Brain pericyte (primary cell): ENCODE results near the gene SMG7.

Source experiments
- DNase-seq: peaks from one replicate; pipeline ENCODE4 v3.0.0-alpha.2; 2012; ENCODE audit warnings: low read depth, low spot score

SMG7 gene

GRCh38 chr1:183512450-183512849, 40.2 kb downstream of the SMG7 start:
- no peak for DNase-seq

DNA sequence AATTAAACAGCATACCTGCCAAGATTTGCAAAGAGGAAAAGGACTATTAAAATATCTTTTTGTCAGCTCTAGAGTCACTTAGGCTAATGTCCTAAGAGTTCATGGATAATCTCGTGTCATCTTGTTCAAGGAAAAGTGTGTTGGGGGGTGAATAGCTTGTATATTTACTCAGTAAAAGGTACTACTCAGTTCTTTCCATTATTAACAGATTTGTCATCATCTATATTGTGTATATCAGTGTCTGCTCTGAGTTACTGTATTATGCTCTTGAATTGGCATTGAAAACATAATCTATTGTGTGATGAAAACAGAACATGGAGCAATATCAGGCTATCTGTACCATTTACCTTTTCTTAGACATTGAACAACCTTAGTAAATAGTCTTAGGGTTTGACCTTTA, 41.9 kb downstream of the SMG7 start:
- DNase-seq: no peak

GRCh38 chr1:183515002-183515689, 42.8 kb downstream of the SMG7 start:
- DNase-seq: no peak

DNA sequence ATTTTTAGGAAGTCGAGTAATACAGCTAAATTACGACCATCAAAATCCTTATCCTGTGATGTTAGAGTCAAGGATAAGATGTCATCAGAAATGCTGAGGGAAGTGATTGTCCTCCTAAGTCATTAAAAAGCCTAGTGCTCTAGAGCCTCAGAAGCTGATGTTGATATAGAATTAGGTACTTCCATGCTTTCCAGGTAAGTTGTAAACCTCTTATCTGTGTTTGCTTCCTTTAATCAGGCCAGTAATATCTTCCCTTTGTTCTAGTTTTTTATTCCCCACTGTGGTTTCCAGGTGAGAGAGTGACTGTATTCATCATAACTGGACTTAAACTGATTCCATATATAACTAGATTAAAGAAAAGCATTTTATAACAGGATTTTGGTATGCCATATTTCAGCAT, 44.4 kb downstream of the SMG7 start:
- no peak for DNase-seq

- DNase-seq: no peak
Measured at GRCh38 chr1:183517401-183517800, 45.1 kb downstream of the SMG7 start.

DNA sequence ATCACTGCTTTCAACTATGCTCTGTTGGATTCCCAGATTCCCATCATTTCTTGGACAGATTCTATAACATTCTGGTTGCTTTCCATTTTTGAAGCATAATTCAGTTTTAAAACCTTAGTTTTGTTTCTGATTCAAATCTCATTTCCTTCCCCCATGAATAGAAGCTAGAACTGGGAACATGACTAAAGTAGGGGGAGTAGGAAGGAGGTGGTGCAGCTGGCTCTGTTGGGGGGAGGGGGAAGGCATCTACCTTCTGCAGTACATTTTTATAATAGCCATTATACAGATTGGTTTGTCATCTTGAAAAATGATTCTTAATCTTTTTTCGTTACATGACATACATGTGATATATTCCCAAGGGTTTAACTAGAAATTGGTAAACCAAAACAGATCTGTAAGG, 48.1 kb downstream of the SMG7 start:
- no peak for DNase-seq

DNA sequence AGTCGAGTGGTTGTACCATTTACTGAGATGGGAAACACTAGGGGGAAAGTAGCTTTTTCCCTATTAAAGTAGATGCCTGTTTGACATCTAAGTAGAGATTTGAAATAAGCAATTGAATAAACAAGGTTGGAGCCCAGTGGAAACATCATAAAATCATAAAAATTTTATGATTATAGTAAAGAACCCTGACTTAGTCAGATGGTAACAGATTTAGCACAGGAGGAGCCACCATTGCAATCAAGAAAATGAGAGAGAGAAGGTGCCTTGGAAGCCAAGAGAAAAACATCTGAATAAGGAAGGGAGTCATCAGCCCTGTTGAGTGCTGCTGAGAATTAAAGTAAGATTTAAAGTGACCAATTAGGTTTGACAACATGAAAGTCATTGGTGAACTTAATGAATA, 49.8 kb downstream of the SMG7 start:
- DNase-seq: no peak

GRCh38 chr1:183528577-183528976, 56.3 kb downstream of the SMG7 start:
- no peak for DNase-seq

DNA sequence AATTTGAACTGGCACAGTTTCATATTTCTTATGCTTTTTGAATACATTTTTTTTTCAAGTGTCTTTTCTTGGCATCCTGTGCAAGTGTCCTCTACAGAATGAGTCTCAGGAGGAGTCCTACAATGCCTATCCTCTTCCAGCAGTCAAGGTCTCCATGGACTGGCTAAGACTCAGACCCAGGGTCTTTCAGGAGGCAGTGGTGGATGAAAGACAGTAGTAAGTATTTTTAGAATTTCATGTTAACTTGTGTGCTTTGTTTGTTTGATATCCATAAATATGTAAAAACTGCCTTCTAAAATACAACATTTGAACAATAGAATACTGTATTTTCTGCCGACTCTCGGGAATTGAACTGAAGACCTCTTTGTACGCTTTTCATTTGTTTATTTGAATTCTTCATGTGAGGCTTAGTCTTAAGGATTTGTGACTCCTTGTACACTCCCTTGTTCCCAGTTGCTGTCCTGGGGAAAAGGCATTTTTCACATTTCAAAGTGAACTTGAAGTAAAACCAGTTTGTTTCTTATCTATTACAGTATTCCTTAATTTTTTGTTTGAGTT, 61.4 kb downstream of the SMG7 start:
- no peak for DNase-seq

DNA sequence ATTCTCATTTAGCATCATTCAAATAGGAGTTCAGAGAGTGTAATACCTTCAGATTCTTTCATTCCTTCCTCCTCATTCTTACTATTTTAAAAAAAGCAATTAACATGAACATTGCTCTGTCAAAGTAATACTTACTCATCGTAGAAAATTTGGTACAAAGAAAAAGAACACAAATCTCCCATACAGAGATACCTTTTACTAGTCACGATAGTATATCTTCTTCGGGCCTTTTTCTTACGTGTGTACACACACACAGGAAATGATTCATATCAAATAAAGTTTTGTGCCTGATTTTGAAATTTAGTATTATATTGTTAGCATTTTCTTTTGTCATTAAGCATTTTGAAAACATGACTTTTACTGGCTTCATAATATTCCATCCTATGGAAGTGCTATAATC, 65.1 kb downstream of the SMG7 start:
- DNase-seq: no peak

DNA sequence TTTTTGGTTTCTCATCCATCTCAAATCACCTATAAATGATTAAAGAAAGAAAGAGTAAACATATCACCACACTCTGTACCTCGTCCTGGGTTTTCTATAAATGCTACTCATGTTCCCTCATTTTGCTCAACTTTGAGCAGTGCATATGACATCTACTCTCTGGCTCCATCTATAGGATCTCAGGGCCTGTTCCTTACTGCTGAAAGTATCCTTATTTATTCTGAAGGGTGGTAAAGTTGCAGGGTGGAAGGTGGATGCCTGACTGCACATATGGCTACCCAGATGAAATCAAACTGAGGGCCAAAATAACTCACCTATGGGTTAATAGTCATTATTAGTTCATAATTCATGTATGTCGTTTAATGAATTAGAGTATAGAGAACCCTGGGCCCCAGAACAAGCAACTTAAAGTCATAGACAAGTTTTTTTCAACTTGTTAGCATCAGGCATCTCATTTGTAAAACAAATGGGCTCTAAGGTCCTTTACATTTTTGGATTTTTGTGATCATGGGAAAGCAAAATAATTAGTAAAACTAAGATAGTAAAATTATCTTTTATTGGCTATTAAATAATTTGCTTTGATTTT, 71.4 kb downstream of the SMG7 start:
- DNase-seq: peak; percentile 21

DNA sequence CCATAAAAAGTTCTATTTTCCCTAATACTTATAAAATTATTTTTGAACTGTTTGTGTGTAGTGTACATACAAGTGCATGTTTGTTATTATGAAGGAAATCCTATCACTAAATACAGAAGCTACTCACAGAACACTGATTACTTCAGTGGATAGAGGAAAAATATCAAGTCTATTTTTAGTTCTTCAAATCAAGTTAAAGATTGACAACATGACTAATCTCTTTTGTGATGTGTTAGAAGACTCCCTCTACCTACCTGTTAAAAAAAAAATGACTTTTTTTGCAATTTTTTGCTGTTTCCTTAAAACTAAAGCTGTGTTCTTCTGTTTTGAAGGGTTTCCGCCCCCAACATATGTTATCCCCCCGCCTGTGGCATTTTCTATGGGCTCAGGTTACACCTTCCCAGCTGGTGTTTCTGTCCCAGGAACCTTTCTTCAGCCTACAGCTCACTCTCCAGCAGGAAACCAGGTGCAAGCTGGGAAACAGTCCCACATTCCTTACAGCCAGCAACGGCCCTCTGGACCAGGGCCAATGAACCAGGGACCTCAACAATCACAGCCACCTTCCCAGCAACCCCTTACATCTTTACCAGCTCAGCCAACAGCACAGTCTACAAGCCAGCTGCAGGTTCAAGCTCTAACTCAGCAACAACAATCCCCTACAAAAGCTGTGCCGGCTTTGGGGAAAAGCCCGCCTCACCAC, 72.4 kb downstream of the SMG7 start:
- DNase-seq: no peak

DNA sequence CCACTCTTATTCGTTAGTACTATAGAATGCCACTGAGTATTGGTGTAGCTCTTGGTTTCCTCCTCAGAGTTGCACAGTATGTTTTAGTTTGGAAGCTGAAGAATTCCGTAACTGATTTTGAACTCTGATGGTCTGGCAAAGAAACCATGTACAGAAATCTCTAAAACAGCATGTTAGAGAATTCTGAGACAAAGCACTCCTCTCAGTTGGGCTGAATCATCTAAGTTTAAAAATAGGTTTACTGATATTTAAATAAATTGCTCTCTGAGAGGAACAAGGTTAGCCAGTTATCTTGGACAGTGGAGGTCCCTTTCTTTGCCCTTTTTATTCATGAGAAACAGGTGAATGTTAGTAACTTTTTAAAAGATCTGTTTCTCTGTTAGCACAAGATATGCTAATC, 74.1 kb downstream of the SMG7 start:
- no peak for DNase-seq

DNA sequence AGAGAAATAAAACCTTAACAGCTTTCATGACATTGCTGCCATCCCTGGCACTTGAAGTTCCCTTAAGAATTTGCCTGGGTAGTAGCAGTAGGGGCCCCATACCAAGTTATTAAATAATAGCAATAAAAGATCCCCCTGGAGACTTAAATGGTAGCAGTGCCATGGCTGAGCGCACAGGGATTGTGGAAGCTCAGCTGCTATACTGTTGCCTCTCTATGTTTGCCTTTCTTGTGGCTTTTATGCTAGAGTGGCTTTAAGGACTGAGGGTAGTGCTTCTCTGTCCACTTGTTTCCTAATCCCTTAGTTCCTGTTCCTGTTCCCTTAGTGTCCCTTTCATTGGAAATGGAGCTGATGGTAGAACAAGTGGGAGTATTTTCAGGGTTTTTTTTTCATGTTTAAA, 75.8 kb downstream of the SMG7 start:
- no peak for DNase-seq

DNA sequence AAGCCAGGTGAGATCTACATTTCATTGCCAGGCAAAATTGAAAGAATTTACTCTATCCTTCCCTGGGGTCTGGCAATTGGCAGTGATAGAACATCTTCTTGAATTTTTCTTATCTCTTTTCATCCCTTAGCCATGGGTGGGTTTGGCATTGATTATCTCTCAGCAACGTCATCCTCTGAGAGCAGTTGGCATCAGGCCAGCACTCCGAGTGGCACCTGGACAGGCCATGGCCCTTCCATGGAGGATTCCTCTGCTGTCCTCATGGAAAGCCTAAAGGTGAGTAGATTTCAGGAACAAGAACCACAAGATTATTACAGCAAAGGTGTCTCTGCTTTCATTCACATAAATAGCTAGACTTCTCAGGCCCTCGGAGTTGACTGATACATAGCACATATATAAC, 78.6 kb downstream of the SMG7 start:
- DNase-seq: no peak

GRCh38 chr1:183551924-183552323, 79.6 kb downstream of the SMG7 start:
- no peak for DNase-seq

GRCh38 chr1:183552441-183552840, 80.1 kb downstream of the SMG7 start:
- no peak for DNase-seq

GRCh38 chr1:183552891-183553290, 80.6 kb downstream of the SMG7 start:
- DNase-seq: no peak

DNA sequence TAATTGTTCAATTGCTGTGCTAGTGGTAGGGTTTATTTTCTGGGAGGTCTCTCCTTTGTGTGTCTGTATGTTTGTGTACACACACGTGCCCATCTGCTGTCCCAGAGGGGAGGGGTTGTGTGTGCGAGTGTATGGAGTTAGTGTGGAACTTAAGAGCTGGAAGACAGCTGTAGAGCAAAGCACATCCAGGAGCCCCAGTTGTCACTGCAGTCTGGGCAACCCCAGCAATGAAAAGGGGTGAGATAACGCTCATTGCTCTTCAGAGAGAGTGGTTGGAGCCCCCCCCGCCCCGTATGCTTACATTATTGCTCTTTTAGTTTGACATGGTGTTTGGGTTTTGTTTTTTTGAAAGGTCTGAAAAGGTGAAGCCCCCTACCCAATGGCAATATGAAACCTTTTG, 81.0 kb downstream of the SMG7 start:
- DNase-seq: no peak

GRCh38 chr1:183553764-183554163, 81.5 kb downstream of the SMG7 start:
- DNase-seq: no peak

GRCh38 chr1:183554577-183554976, 82.3 kb downstream of the SMG7 start:
- DNase-seq: no peak

DNA sequence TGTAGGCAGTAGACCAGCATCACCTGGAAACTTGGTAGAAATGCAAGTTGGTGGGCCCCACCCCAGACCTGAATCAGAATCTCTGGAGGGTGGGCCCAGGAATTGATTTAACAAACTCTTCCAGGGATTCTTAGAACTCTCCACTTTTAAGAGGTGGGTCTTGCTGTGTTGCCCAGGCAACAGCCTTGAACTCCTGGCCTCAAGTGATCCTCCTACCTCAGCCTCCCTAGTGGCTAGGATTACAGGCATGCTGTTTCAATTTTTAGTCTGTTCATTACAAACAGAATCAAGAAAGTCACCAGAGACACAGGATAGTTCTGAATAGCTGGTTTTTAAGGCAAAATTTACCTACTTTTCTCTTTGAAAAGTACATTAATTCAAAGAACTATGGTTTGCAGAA, 86.8 kb downstream of the SMG7 start:
- DNase-seq: no peak

DNA sequence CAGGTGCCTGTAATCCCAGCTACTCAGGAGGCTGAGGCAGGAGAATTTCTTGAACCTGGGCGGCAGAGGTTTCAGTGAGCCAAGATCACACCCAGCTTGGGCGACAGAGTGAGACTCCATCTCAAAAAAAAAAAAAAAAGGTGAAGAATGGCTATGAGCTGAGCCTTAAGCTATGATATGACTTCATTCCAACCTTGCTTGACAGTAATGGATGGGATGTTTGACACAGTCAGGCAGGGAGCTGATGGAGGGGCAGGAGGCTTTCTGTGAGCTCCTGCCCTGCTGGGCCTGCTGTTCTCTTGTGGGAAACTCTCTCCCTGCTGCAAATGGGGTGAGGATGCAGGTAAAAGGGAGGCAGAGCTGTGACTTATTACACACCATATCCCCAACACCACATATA, 90.4 kb downstream of the SMG7 start:
- DNase-seq: no peak
